NCI-H1092 (cell line): ENCODE data around the gene SOX6.
"Not testable (repeated sequence)": the region's sequence is repeated elsewhere in the genome, so short reads cannot be mapped to it uniquely, and the experiment has no call there.

Experiments
- DNase-seq: peaks from one replicate; lab custom pipeline; 2025; lab: John Stamatoyannopoulos, UW

The SOX6 gene

DNA sequence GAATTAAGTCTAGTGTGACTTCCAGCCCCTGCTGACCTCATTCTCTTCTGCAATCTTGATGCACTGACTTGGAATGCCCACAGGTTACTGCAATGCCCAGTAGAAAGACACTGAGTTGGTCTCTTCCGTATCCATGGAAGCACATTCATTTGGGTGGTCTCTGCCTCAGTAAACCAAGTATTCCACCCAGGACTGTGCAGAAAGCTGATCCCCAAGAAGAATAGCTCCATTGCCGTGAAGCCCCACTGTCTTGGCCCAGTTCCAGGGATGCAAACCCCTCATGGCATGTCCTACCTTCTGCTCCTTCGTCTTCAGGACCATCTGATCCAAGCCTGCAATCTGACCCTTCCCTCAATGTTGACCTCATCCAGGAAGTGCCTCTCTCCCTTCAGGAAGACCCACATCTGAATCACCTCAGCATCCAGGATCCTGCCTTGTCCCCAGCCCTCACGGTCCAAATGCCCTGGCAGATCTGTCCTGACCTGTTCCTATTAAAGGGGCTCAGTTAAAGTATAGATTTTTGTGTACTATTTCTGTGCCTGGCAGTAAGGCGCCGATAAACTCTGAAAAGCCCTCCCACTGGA is 425.8 kb downstream of the SOX6 start:
- no peak for DNase-seq

DNA sequence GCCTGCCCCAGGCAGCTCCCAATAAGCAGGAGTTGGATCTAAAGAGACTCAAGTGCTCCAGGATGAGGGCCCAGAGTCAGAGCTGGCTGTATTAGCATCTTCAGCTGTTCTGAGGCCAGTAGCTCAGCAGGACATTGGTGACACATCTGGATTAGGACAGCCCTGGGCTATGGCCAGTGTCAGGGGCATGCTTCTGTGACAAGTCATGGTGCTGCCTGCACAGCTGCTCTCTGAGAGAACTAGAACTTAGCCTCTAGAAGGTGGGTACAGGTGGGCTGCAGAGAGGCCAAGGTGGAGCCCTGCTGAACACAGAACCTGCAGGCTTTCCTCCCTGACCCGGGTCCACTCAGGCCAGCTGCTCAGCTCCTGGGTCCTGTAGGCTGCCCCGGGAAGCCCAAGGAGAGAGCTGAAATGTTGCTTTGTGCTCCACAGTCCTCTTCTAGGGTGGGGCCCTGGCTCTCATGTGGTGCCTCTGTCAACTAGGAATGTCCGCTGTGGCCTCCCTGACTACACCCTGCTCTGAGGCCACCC is 426.9 kb downstream of the SOX6 start:
- DNase-seq, result no peak

DNA sequence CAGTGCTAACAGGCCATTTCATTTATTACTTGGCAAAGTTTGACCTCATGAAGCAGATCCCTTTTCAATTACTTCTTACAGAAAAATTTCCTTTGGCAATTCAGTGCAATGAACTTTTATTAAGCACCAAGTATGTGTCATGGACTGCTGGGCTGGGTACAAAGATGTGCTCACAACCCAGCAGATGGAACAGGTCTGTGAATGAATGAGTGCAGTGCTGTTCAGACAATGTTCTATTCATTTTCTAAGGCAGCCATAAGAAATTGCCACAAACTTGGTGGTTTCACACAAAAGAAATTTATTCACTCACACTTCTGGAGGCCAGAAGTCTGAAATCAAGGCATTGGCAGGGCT is 428.5 kb downstream of the SOX6 start:
- no peak for DNase-seq

DNA sequence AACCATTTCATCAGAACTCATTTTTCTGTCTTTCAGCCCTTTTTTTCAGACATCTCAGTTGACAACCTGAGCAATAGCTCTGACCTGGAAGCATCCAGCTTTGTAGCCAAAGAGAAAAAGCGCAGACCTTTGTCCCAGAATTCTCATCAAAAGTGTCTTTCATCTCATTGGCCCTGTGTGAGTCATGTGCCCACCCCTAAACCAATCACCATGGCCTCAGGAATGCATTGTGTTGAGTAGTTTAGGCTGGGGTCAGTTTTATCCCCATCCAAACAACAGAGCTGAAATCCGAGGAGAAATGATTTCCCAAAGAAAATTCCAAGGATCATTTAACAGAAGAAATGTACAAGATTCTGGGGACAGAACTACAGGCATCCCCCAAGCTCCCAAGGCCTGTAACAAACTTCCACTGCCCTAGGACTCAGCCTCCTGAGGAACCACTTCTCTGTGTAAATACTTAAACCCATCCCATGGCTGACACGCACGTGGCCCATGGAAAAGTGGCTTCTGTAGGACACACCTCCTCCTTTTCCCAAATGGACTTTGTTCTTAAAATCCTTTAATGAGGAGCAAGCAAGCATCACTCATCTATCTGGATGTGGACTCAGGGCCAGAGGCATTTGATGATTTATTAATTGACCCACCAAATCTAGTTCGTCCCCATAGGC is 429.0 kb downstream of the SOX6 start:
- no peak for DNase-seq

GRCh38 chr11:15926071-15926470 is 430.3 kb downstream of the SOX6 start:
- no peak for DNase-seq

GRCh38 chr11:15923183-15923582 is 433.2 kb downstream of the SOX6 start:
- DNase-seq, result no peak

DNA sequence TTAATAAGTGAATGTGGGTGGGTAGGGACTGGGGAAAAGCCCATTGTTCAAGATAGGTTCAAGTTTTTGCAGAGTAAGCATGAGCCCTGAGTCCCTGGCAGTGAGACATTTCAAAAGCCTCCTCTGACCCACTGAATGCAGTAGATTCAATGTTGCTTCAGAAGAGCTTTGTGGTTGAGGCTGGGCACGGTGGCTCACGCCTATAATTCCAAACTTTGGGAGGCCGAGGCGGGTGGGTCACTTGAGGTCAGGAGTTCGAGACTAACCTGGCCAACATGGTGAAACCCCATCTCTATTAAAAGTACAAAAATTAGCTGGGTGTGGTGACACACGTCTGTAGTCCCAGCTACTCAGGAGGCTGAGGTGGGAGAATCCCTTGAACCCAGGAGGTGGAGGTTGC is 433.6 kb downstream of the SOX6 start:
- not testable (repeated sequence) for DNase-seq

- DNase-seq, result no peak
These were observed 435.3 kb downstream of the SOX6 start for GRCh38 chr11:15920856-15921629.

DNA sequence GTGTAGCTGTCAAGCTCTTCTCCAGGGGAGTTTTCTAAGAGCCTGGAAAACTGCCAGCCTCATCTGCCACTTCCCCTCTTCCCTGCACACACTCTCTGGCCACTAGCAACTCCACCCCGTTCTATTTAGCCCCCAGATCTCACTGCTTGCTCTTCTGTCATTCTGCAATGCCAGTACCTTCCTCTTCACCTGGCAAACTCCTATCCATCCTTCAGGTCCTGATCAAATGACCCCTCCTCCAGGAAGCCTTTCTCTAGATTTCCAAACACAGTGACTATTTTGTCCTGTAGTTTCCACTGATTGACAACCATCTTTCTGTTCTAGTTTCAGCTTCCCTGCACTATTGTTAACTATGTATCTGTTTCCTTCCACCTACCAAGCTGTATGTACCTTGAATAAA is 437.7 kb downstream of the SOX6 start:
- no peak for DNase-seq

DNA sequence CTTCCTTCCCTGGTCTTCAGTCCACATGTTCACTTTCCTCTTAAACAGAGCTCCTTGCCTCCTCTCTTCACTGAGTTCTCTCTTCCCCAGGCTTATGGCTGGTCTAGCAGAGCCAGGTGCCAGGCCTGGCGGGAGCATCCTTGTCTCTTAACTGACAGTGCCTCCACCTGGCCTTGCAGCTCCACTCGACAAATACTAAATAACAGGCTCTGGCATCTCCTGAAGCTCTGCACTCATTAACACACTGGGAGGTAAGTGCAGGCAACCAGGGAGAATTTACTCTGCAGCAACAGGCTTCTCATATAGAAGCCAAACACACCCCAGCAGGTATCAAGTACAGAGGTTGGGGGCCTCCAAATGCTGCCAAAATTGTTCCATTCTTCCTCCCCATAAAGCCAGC is 438.1 kb downstream of the SOX6 start:
- peak; percentile 68 for DNase-seq
